Fibroblast of gingiva (primary cell): ENCODE data around the gene POFUT2.

Experiments
- DNase-seq: peaks from one replicate; pipeline ENCODE4 v3.0.0-alpha.2; 2011; ENCODE audit warnings: low read depth

Gene POFUT2

DNA sequence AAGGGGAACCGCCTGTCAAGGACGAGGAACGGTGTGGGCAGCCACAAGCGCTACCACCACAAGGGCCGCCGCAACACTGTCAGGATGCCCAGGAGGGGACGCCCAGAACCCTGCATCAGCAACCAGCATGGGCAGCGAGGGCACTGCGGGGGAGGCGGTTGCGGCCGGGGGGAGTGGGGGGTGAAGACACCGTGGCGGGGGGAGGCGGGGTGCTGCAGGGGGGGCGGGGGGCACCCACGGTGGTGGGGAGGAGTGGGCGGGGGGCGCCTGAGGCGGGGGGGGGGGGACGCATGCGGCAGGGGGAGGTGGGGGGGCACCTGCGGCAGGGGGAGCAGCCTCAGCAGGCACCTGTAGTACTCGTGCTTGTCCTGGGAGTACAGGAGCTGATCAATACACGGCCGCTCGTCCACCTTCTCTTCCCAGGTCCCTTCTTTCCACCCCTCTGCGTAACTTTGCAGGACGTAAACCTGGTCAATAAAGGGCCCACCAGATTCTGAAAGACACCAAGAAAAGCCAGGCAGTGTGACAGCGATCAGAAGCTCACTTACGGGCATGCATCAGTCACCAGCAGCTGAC lies 4.6 kb downstream of the POFUT2 start:
- no peak for DNase-seq

DNA sequence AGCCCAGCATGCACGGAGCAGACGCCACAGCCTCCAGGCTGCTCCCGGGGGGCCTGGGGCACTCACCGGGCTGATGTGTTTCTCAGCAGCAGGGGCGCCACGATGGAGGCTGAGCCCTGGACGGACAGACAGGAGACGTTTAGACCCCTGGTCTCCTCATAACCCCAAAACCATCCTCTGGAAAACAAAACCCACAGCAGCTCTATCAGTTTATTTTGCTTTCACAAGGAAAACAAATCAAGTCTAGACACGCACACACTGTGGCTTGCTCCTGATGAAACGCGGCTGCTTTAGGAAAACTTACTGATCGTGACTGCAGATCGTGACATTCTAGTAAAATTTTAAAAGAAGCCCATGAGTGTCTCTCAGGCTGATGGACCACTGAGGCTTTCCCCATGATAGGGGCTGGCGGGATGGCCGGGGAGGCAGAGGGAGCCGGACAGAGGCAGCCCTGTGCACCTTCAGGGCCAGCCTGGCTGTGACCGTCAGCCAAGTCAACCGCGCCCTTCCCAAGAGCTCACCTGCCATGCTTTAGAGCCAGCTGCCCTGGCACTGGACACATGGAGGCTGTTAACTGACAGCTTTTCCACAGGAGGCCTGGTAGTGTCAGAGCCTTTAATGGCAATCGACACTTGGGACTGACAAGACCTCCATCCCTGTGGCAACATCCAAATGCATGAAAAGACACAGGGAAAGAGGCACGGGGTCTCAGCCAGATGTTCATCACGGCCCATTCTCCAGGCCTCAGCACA lies 5.2 kb downstream of the POFUT2 start:
- no peak for DNase-seq

DNA sequence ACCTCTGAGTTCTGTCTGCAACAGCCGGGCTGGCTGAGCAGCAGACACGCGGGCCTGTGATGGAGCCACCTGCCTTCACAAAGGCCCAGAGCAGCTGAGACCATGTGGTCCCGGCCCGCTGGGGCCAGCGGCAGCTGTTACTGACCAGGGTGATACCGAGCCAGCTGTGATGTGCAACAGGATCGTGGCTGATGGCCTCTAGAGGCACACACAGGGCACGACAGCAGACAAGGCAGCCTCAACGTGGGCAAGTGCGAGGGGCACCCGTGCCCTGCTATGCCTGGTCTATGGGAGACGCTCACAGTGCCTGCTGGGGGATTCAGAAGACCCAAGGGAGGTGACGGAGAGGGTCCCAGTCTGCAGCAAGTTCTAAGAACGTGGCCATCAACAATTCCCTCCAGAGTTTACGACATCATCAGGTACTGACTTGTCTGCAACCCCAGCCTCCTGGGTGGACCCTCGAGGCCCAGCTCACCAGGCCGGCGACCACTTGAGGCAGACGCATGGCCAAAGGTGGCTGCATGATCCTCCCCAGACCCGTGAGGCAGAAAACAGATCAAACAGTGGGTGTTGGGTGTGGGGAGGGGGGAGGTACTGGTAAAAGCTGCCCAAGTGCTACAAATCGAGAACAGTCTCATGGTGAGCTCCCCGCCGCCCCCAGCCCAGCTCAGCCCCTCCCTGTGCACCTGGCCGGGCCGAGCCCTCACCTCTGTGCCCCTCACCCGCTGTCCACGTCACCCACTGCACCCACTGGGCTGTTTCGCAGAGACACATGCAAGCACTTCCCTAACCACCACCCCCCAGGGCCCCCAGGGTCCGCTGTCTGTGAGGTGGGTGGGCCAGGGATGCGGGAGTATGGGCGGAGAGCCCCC lies 6.0 kb downstream of the POFUT2 start:
- no peak for DNase-seq

DNA sequence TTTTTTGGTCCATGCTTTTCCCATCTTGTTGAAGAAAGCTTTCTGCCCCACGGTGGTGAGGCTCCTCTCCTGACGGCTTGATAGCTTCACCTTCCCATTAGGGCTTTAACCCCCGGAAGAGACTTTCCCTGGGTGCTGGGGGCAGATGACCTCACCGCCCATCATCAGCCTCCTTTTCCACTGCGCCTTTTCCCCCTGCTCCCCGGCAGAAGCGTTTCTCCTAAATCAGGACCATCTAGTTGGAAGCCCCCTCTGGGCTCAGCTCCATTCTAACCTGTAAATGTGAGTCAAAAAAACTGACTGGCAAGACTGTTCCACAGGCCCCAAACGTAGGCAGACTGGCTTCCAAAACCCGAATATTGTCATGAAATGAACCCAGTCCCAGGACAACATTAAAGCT lies 6.7 kb downstream of the POFUT2 start:
- DNase-seq = no peak

DNA sequence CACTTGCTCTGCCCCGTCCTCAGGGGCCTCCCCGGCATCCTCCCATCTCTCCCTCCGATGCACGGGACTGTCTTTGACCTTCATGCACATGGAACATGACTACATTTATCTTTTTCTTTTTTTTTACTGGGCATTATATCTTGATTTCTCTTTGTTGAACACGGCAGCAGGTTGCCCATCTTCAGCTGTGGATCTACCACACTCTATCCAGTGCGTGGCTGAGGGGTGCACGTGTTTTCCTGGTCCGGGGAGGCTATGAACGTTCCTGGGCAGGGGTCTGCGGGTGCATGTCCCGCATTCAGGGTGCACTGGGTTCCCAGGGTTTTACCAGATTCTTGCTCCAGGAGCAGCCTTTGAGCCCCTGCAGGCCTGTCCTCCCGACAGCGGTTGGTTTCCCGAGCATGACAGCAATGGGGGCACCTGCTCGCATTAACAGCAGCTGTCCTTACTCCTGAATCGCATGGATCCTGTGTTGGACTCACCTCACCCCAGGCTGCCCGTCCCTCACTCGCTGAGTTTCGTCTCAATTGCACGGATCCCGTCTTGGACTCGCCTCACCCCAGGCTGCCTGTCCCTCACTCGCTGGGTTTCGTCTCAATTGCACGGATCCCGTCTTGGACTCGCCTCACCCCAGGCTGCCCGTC lies 7.4 kb downstream of the POFUT2 start:
- no peak for DNase-seq

DNA sequence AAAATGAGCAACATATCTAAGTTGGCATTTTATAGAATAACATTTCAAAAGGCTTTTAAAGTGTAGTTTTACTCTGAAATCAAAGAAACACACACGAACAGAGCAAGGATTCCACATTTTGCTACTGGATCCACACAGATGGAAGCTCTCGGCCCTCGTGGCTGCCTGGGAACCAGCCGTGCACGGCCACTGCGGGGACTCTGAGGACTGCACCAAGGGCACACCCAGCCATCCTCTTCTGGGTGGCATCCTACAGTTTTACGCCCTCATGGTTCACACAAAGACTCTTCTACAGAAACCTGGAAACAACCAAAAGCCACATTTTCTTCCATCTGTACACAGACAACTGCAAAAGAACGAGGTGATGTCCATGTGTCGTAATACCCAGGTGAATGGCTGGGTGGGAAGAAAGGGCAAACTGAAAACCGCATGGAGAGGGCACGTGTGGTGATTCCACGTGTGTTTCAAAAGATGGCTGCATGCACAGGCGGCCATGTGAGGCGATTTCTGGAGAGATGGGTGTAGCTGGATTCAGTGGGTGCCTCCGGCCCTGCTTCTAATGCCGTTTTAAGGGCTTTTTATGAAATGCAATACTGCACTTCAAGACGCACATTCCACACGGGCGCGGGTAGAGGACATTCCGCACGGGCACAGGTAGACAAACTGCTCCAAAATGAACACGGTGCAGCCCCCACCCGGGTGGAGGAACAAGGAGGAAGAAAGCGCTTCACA lies 8.1 kb downstream of the POFUT2 start:
- no peak for DNase-seq

DNA sequence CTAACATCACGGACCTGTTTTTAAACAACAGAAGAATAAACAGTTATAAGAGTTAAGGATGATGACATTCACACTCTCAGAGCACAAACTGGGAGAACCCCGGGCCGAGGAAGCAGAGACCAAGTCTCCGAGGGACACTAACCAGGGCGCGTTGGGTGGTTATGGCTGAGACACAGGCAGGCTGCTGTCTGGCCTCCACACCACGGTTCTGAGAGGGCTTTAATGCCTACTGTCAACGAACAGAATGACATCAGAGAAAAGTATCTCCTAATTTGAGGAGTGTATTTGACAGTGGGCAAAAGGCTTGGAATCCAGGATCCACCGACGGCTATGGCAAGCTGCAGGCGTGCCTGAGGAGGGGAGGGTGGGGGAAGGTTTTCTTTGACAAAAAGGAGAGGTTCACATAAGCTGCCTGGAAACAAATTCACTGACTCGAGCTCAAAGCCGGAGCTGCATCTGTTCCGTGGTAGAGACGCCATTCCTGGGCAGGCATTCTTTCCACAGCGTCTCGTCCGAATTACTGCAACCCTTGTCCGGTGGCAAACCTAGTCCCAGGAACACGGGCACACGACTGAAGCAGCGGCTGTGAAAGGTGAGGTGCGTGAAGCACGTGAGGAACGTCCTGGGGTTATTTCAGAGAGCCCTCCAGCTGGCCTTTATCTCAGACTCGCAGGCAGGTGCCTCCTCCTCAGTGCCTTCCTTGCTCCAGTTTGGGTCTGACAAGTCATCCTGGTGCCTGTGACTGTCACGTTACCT lies 9.4 kb downstream of the POFUT2 start:
- no peak for DNase-seq

DNA sequence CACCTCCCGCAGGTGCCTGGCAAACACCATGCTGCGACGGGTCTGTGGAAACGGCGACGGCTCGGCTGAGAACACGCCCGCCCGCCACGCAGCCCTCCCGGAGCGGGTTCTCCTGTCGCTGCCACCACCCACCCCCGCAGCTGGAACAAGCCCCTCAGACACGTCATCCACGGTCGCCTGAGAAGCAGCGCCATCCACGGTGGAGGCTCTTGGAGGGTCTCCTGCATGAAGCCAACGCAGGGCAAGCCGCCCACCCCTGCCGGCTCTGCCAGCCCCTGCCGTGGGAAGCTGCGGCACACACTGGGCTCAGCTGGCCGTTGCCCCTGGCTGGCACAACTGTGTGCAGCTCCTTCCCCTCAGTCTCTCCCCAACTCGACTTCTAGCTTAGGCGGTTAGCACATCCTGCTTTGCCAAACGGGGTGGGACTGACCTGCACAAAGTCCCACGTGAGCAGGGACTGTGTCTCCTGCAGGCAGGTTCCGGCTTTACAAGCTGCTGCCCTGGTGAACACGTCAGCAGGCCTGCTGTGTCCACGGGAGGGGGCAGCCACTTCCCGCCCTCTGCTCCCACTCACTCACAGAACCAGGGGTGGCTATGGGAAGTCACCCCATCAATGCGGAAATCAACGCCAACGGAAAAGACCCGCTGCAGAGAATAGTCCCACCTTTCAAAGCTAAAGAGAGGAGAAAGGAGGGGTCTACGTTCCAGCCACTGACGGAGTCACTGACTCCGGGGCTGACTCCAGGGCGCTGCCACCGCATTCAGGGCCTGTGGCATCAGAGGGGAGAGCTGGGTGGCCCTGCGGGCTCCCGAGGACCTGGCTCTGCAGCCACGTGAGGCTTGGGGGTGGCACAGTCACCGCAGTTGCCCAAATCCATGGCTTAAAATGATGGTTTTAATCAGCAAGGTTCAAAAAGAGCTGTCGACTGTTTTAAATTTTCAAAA lies 10.3 kb downstream of the POFUT2 start:
- DNase-seq = no peak

DNA sequence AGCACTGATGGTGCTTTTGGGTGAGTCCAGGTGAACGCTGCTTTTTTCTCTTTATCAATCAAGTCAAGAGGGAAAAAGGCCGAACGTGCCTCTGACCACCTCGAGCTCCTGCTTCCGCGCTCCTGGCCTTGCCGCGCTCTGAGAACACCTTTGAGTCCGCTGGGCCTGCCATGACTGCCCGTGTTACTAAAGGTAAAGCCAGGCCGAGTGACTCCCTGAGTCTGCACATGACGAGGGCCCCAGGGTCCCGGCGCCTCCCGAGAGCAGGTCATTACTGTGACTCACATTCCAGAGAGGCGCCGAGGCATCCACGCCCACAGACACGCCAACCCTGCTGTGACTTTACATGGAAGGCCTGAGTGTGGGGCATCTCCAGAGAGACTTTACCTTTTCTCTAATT lies 11.1 kb downstream of the POFUT2 start:
- no peak for DNase-seq

DNA sequence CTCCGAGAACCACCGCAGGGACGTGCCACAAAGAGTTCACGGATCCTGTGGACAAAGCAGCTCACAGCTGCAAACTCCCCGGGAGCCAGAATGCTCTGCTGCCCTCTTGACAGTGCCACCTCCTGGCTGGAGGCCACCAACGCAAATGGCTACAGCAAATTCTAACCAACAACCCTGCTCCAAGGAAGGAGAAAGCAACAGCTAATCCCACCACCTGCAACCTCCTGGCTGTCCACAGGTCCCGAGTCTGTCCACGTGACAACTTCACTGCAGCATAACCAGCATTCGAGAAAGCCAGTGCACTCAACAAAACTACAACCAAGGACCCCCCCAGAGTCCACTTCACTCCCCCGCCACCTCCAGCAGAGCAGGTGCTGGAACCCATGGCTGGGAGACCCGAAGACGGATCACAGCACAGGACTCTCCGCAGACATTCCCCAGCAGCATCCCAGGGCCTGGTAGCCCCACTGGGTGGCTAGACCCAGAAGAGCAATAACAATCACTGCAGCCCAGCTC lies 17.3 kb downstream of the POFUT2 start:
- DNase-seq = no peak

DNA sequence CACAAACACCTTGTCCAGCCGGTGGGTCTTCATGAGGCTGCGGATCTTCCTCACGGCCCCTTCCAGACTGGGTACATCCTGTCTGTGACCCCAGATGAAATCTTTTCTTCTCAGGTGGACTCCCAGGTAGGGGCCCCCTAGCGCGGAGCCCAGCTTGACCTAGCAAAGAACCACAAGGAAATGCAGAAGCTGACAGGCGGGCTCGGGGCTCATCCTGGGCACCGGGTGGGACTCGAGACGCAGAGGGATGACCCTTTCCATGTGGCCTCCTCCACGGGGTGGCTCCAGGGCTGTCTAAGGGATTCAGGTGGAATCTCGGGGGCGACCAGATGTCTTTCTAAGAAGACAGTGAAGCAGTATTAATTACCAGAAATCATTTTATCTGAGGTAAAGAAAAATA lies 17.8 kb downstream of the POFUT2 start:
- no peak for DNase-seq

DNA sequence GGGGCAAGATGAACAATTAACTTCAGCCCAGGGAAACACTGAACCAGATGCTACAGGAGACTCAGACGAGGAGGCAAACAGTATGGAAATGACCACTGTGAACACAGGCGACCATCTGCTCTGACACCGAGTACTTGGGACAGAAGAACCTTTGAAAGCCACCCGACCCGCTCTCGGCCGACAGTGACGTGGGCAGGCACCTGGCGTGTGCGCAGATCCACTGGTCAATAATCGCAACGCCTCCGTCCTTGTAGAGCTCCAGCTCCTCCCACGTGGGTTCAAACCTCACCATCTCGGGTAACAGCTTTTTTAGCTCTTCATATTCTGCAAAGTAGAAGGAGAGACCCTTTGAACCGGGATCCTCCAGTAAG lies 20.3 kb downstream of the POFUT2 start:
- no peak for DNase-seq

DNA sequence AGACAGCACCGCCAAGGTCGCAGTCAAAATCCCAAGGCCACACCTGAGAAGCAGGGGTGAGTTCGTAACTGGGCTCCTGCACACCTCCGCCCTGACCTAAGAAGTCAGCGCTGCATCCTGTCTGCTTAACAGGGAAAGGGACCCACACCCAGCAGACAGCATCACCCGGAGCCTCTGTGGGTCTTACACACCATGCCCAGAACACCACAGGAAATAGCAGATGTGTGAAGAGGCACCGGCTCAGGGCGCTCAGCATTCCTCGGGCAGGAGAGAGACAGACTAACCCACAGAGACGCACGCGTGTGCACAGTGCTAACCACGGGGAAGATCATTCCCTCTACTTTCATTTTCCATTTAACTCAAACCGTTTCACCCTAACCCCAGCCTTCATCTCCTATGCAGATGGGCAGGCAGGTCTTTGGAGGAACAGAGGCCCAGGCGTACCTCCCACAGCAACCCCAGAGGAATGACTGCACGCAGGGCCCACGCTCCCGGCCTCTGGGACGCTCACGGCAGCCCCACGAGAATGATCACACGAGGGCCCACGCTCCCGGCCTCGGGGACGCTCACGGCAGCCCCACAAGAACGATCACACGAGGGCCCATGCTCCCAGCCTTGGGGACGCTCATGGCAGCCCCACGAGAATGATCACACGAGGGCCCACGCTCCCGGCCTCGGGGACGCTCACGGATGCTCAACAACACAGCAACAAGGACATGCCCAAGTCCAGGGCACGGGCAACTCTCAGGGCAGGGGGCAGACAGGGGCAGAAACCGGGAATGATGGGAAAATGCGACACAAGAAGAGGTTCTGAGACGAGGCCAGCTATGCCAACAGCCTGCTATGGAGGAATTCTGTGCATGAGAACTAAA lies 20.9 kb downstream of the POFUT2 start:
- DNase-seq = no peak

DNA sequence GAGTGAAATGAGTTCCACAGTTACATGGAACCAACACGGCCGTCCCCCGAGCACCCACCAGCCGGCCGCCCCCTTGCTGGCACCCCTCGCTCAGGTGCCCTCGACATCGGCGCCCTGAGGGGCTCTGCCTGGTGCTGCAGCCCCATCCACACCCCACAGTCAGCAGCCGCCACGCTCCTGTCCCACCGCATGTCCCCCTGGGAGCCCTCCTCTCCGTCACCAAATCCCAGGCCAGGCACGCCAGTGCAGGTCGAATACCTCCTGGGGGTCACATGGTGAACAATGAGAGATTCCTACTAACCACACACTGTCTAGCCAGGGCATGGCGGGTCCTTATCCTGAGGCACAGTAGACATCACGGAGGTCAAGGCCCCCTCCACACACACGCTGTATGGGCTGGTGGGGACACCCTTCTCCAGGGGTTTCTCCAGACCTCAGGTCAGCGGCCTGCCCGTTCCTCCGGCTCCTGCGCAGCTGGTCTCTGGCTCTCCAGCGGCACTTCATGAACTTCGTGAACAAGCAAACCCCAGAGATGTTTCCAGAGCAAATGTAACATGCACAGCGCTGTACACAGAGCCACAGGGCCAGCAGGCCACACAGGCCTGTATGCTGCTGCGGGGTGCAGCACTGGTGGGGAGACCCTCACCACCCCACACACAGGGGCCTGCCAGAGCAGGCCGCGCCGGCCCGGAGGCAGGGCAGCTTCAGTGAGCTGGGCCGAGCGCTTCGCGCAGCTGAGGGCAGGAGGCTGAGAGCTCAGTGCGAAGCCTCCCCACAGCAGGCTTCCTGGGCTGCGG lies 21.8 kb downstream of the POFUT2 start:
- no peak for DNase-seq

DNA sequence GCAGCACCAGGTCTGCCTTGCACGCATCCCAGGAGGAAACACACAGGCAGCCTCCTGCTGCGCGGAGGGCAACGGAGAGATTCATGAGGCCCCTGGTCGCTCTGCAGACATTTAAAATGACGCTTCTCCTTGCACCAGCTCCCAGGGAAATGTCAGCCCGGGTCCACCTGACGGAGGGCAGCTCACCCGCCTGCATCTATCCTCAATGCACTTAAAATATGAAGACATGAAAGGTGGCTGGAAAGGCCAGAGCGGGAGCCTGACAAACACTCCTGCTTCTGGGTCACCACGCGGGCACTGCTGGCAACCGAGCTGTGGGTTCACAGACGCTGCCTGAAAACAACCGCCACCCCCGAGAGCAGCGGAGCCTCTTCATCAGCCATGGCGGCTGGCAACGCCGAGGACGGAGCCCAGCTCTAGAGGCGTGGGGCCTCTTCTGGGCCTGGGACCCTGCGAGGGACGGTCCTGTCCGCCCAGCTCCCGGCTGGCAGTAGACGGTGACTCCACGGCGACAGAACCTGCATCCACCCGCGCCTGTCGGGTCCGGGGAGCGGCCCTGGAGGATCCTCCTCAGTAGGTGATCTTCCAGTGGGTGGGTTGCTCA lies 22.7 kb downstream of the POFUT2 start:
- no peak for DNase-seq

DNA sequence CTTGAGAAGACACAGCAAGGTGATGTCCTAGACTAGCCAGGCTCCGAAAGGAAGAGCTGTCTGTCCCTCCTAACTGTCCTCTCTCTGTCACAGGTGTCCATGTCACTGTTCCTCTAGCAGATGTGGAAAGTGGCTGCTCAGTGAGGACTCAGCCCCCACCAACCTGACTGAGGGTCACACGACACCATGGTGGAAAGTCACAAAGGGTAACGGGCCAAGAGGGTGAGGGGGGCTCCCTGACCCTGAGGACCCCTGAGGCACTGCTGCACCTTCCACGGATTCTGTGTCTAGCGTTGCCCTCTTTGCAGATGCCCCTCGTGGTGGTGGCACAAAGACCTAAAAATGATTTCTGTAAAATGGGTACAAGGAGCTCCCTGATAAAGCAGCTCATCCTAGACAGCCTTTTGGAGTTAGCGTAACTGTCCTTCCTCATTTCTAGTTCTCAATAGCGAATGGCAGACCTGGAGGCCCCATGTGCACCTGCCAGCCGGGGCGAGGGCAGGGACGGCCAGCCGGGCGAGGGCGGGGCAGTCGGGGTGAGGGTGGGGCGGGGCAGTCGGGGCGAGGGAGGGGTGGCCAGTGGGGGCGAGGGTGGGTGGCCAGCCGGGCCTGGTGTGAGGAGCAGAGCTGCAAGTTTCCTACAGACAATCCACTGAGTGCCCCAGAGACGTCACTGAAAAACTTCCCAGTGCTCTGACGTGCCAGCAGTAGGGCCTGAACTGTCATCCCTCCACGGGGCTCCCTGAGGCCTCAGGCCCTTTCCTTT lies 23.4 kb downstream of the POFUT2 start:
- DNase-seq = no peak

DNA sequence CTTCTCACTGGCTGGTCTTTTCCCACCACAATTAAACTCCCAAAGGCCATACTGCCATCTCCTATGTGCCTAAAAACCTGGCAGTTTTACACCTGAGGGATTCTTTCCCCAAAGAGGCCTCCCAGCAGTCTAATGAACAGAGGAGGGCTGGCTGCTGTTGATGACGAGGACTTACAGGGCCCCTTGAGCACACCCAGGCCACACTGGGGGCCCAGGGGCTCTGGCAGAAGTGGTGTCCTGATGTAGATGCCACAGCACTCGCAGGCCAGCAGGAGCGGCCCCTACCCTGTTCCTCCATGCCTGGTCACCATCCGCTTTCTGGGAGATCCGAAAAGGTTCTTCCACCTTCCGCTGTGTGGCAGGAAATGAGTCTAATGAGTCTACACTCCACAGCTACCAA lies 24.2 kb downstream of the POFUT2 start:
- DNase-seq = no peak
